Renal cortical epithelial cell (primary cell): Measurements from ENCODE around the gene INTS6L. TPM values are rescaled to one million over a fixed set of nuclear protein-coding genes. Genes with fewer than 3 reads are reported as not detected.
"Not testable (repeated sequence)": the region's sequence is repeated elsewhere in the genome, so short reads cannot be mapped to it uniquely, and the experiment has no call there.

Experiments used
- DNase-seq: peaks from one replicate; pipeline ENCODE4 v3.0.0-alpha.2; 2011; ENCODE audit warnings: low read depth
- total RNA-seq: library from RNA; depleted of rRNA; stranded (reverse); fragments of >200 nt; gene quantifications from 2 replicates; pipeline ENCODE4 v1.2.3, GENCODE V29; 2014

Gene INTS6L
- total RNA-seq, 1 donor from 2014 or later = 4.7 TPM

GRCh38 chrX:135522878-135523693 lies 2.6 kb downstream of the INTS6L start:
- no peak for DNase-seq

- DNase-seq = no peak
Measured at GRCh38 chrX:135528254-135528653, 7.8 kb downstream of the INTS6L start.

GRCh38 chrX:135528756-135529155 lies 8.3 kb downstream of the INTS6L start:
- DNase-seq = no peak

GRCh38 chrX:135530097-135530496 lies 9.6 kb downstream of the INTS6L start:
- no peak for DNase-seq

GRCh38 chrX:135531813-135532212 lies 11.4 kb downstream of the INTS6L start:
- DNase-seq = no peak

GRCh38 chrX:135535077-135535940 lies 14.8 kb downstream of the INTS6L start:
- DNase-seq = peak; percentile 21

- DNase-seq = no peak
Measured at GRCh38 chrX:135536877-135537276, 16.4 kb downstream of the INTS6L start.

- DNase-seq = no peak
Measured at GRCh38 chrX:135541351-135541750, 20.9 kb downstream of the INTS6L start.

GRCh38 chrX:135543172-135543571 lies 22.7 kb downstream of the INTS6L start:
- DNase-seq = no peak

- no peak for DNase-seq
Measured at GRCh38 chrX:135543924-135544323, 23.5 kb downstream of the INTS6L start.

GRCh38 chrX:135544338-135544948 lies 24.0 kb downstream of the INTS6L start:
- DNase-seq = no peak

- DNase-seq = no peak
Measured at GRCh38 chrX:135547767-135548166, 27.3 kb downstream of the INTS6L start.

GRCh38 chrX:135549519-135549918 lies 29.1 kb downstream of the INTS6L start:
- no peak for DNase-seq

- no peak for DNase-seq
Measured at GRCh38 chrX:135556055-135556454, 35.6 kb downstream of the INTS6L start.

GRCh38 chrX:135557344-135557743 lies 36.9 kb downstream of the INTS6L start:
- DNase-seq = no peak

- no peak for DNase-seq
Measured at GRCh38 chrX:135572436-135572835, 52.0 kb downstream of the INTS6L start.

GRCh38 chrX:135581496-135581895 lies 61.0 kb downstream of the INTS6L start:
- DNase-seq = no peak

- DNase-seq = no peak
Measured at GRCh38 chrX:135585153-135585552, 64.7 kb downstream of the INTS6L start.

GRCh38 chrX:135591871-135592270 lies 71.4 kb downstream of the INTS6L start:
- no peak for DNase-seq

GRCh38 chrX:135594049-135594448 lies 73.6 kb downstream of the INTS6L start:
- not testable (repeated sequence) for DNase-seq

GRCh38 chrX:135594453-135594852 lies 74.0 kb downstream of the INTS6L start:
- not testable (repeated sequence) for DNase-seq

- DNase-seq = no peak
Measured at GRCh38 chrX:135595543-135595942, 75.1 kb downstream of the INTS6L start.
